ENCODE data around the gene ARSK. TPM values are rescaled to one million over a fixed set of nuclear protein-coding genes. Genes with fewer than 3 reads are reported as not detected.

ARSK gene
- total RNA-seq, 2 donors from 2014 or later, result 4.3 to 6.2 TPM

DNA sequence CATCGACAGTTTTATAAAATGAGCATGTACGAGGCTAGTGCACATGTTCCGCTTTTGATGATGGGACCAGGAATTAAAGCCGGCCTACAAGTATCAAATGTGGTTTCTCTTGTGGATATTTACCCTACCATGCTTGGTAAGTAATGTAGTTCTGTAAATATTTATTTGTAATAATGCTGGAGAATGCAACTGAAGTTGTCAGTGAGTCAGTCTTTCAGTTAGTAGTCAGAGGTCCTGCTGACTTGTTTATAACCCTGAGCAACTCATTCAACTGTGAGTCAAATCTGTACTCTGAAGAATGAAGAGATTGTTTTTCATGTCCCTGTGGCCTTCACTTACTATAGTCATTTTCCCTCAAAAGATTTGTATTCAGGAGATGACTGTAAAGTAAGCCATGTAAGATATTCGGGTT, 36.6 kb downstream of the ARSK start:
- peaks cover 7% of the 10 kb centered on the region for H3K4me1 ChIP-seq
- no peak overlapping the region for H3K27ac ChIP-seq
- intact Hi-C loops (cut with DNase I), result no loop called here
- no peaks in the 10 kb centered on the region for H3K27me3 ChIP-seq
- DNase-seq (no peak), ATAC-seq (no peak)
- TF ChIP-seq POLR2A (IDR thresholded peaks at IDR 0.05) (no peak), CTCF (IDR thresholded peaks at IDR 0.05) (no peak)
- H3K4me3 ChIP-seq, result no peak overlapping the region
- 89 to 95% methylated on average over 5 of the region's 5 CpGs for WGBS, 2 donors
- no peaks in the 10 kb centered on the region for H3K36me3 ChIP-seq (replicated peaks in 1 of 2; ENCODE audit: insufficient read depth in 1 of 2, low read depth in 2 of 2)
- H3K9me3 ChIP-seq, result no peaks in the 10 kb centered on the region

DNA sequence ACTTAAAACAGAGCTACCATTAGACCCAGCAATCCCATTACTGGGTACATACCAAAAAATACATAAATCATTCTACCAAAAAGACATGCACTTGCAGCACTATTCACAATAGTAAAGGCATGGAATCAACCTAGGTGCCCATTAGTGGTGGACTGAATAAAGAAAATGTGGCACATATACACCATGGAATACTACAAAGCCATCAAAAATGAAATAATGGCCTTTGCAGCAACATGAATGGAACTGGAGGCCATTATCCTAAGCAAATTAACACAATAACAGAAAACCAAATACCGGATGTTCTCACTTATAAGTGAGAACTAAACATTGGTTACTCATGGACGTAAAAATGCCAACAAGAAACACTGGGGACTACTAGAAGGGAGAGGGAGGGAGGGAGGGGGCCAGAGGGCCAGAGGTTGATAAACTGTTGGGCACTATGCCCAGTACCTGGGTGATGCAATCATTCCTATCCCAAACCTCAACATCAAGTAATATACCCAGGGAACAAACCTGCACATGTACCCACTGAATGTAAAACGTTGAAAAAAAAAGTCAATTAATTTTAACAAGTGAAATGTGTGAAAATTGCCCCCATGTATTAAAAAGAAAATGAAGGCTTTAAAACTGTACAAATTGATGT, 40.5 kb downstream of the ARSK start:
- H3K36me3 ChIP-seq (replicated peaks in 1 of 2; ENCODE audit: insufficient read depth in 1 of 2, low read depth in 2 of 2), result no peaks in the 10 kb centered on the region
- WGBS, 2 donors, result 68 to 90% methylated on average over 3 of the region's 3 CpGs
- H3K27me3 ChIP-seq, result no peaks in the 10 kb centered on the region
- DNase-seq (peak; percentile 30 to 47 (median 37)), ATAC-seq (no peak)
- intact Hi-C loops (cut with DNase I), result no loop called here
- H3K27ac ChIP-seq, result no peak overlapping the region
- peaks cover 7% of the 10 kb centered on the region for H3K4me1 ChIP-seq
- TF ChIP-seq POLR2A (IDR thresholded peaks at IDR 0.05) (no peak), CTCF (IDR thresholded peaks at IDR 0.05) (no peak)
- no peaks in the 10 kb centered on the region for H3K9me3 ChIP-seq
- no peak overlapping the region for H3K4me3 ChIP-seq

- intact Hi-C loops (cut with DNase I), result no loop called here
- Histone ChIP-seq H3K4me3 (no peak overlapping the region), H3K27me3 (no peaks in the 10 kb centered on the region), H3K4me1 (peaks cover 7% of the 10 kb centered on the region), H3K27ac (no peak overlapping the region), H3K9me3 (no peaks in the 10 kb centered on the region), H3K36me3 (replicated peaks in 1 of 2; ENCODE audit: insufficient read depth in 1 of 2, low read depth in 2 of 2) (no peaks in the 10 kb centered on the region)
- WGBS, 2 donors, result 91 to 95% methylated on average over 1 of the region's 1 CpG
- DNase-seq (no peak), ATAC-seq (no peak)
- TF ChIP-seq CTCF (IDR thresholded peaks at IDR 0.05) (no peak), POLR2A (IDR thresholded peaks at IDR 0.05) (no peak)
Observed at GRCh38 chr5:95599252-95599651, 44.4 kb downstream of the ARSK start.

GRCh38 chr5:95600557-95600956, 45.7 kb downstream of the ARSK start:
- TF ChIP-seq CTCF (IDR thresholded peaks at IDR 0.05) (no peak), POLR2A (IDR thresholded peaks at IDR 0.05) (no peak)
- Histone ChIP-seq H3K36me3 (replicated peaks in 1 of 2; ENCODE audit: insufficient read depth in 1 of 2, low read depth in 2 of 2) (no peaks in the 10 kb centered on the region), H3K27ac (no peak overlapping the region), H3K27me3 (no peaks in the 10 kb centered on the region), H3K4me3 (no peak overlapping the region), H3K4me1 (peaks cover 7% of the 10 kb centered on the region), H3K9me3 (no peaks in the 10 kb centered on the region)
- no peak for DNase-seq
- intact Hi-C loops (cut with DNase I), result no loop called here
- ATAC-seq, result no peak
- WGBS, 2 donors, result 95 to 100% methylated on average over 1 of the region's 1 CpG

DNA sequence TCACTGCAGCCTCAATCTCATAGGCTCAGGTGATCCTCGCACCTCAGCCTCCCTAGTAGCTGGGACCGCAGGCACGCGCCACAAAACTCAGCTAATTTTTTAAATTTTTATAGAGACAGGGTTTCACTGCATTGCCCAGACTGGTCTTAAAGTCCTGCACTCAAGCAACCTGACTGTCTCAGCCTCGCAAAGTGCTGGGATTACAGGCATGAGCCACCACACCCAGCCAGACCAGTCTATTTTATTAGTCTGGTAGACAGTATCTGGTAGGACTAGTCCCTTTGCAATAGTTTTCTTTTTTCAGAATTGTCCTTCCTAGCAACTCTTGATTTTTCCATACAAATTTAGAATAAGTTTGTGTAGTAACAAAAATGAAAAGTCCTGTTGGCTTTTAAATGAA, 50.9 kb downstream of the ARSK start:
- intact Hi-C loops (cut with DNase I), result no loop called here
- Histone ChIP-seq H3K27me3 (no peaks in the 10 kb centered on the region), H3K27ac (no peak overlapping the region), H3K4me1 (peaks cover 13% of the 10 kb centered on the region), H3K9me3 (no peaks in the 10 kb centered on the region), H3K36me3 (replicated peaks in 1 of 2; ENCODE audit: insufficient read depth in 1 of 2, low read depth in 2 of 2) (no peaks in the 10 kb centered on the region), H3K4me3 (no peak overlapping the region)
- 90 to 96% methylated on average over 5 of the region's 5 CpGs for WGBS, 2 donors
- ATAC-seq, result no peak
- no peak for DNase-seq
- TF ChIP-seq POLR2A (IDR thresholded peaks at IDR 0.05) (no peak), CTCF (IDR thresholded peaks at IDR 0.05) (no peak)
